ENCODE data around the gene TIFAB.

The TIFAB gene

GRCh38 chr5:135405082-135405481, 47.1 kb downstream of the TIFAB start:
- Histone ChIP-seq H3K9ac (ENCODE audit: low read depth, low read length) (no peak overlapping the region), H3K27me3 (ENCODE audit: control insufficient read depth, insufficient read depth, low read length) (peaks cover 62% of the 10 kb centered on the region), H3K36me3 (ENCODE audit: control insufficient read depth, insufficient read depth, low read length) (no peaks in the 10 kb centered on the region), H3K9me3 (ENCODE audit: control insufficient read depth, insufficient read depth, low read length) (0 out of 2 replicates have a peak, but pooled peaks cover 2% of the 10 kb centered on the region), H3K4me3 (ENCODE audit: low read depth, low read length) (no peak overlapping the region), H3K27ac (ENCODE audit: low read depth, low read length) (no peak overlapping the region), H3K4me1 (ENCODE audit: control insufficient read depth, insufficient read depth, low read length) (peaks cover 24% of the 10 kb centered on the region)

GRCh38 chr5:135402031-135402430, 50.1 kb downstream of the TIFAB start:
- H3K4me3 ChIP-seq (ENCODE audit: low read depth, low read length) = no peak overlapping the region
- no peak overlapping the region for H3K9ac ChIP-seq (ENCODE audit: low read depth, low read length)
- peaks cover 78% of the 10 kb centered on the region for H3K27me3 ChIP-seq (ENCODE audit: control insufficient read depth, insufficient read depth, low read length)
- no peaks in the 10 kb centered on the region for H3K9me3 ChIP-seq (ENCODE audit: control insufficient read depth, insufficient read depth, low read length)
- peaks cover 43% of the 10 kb centered on the region for H3K4me1 ChIP-seq (ENCODE audit: control insufficient read depth, insufficient read depth, low read length)
- H3K27ac ChIP-seq (ENCODE audit: low read depth, low read length) = no peak overlapping the region
- no peaks in the 10 kb centered on the region for H3K36me3 ChIP-seq (ENCODE audit: control insufficient read depth, insufficient read depth, low read length)

- Histone ChIP-seq H3K9ac (ENCODE audit: low read depth, low read length) (no peak overlapping the region), H3K27ac (ENCODE audit: low read depth, low read length) (no peak overlapping the region), H3K9me3 (ENCODE audit: control insufficient read depth, insufficient read depth, low read length) (no peaks in the 10 kb centered on the region), H3K36me3 (ENCODE audit: control insufficient read depth, insufficient read depth, low read length) (no peaks in the 10 kb centered on the region), H3K27me3 (ENCODE audit: control insufficient read depth, insufficient read depth, low read length) (peaks cover 83% of the 10 kb centered on the region), H3K4me3 (ENCODE audit: low read depth, low read length) (peak overlapping the region; percentile 78; the same call in 1 of the 2 replicates), H3K4me1 (ENCODE audit: control insufficient read depth, insufficient read depth, low read length) (peaks cover 46% of the 10 kb centered on the region)
Observed at GRCh38 chr5:135400866-135401265, 51.3 kb downstream of the TIFAB start.

- H3K36me3 ChIP-seq (ENCODE audit: control insufficient read depth, insufficient read depth, low read length) = no peaks in the 10 kb centered on the region
- H3K9me3 ChIP-seq (ENCODE audit: control insufficient read depth, insufficient read depth, low read length) = no peaks in the 10 kb centered on the region
- H3K27ac ChIP-seq (ENCODE audit: low read depth, low read length) = peak overlapping the region; percentile 94
- no peak overlapping the region for H3K9ac ChIP-seq (ENCODE audit: low read depth, low read length)
- peaks cover 46% of the 10 kb centered on the region for H3K4me1 ChIP-seq (ENCODE audit: control insufficient read depth, insufficient read depth, low read length)
- peaks cover 84% of the 10 kb centered on the region for H3K27me3 ChIP-seq (ENCODE audit: control insufficient read depth, insufficient read depth, low read length)
- H3K4me3 ChIP-seq (ENCODE audit: low read depth, low read length) = peak overlapping the region; percentile 78
Observed at GRCh38 chr5:135399794-135400542, 52.2 kb downstream of the TIFAB start.

GRCh38 chr5:135398855-135399793, 53.0 kb downstream of the TIFAB start, which contains the start of gene MACROH2A1:
Gene MACROH2A1, minus strand, starts transcription at chr5:135399231. Its CDS starts 10,138 bp downstream, at chr5:135389093.
- H3K4me3 ChIP-seq (ENCODE audit: low read depth, low read length) = peak within 1 kb of the TSS; percentile 78
- H3K36me3 ChIP-seq (ENCODE audit: control insufficient read depth, insufficient read depth, low read length) = no peaks in the 10 kb centered on the region
- H3K27me3 ChIP-seq (ENCODE audit: control insufficient read depth, insufficient read depth, low read length) = peaks cover 84% of the 10 kb centered on the region
- H3K27ac ChIP-seq (ENCODE audit: low read depth, low read length) = peak within 1 kb of the TSS; percentile 94
- peak within 1 kb of the TSS; percentile 59; the same call in 1 of the 2 replicates for H3K9ac ChIP-seq (ENCODE audit: low read depth, low read length)
- no peaks in the 10 kb centered on the region for H3K9me3 ChIP-seq (ENCODE audit: control insufficient read depth, insufficient read depth, low read length)
- peaks cover 46% of the 10 kb centered on the region for H3K4me1 ChIP-seq (ENCODE audit: control insufficient read depth, insufficient read depth, low read length)

- Histone ChIP-seq H3K36me3 (ENCODE audit: control insufficient read depth, insufficient read depth, low read length) (no peaks in the 10 kb centered on the region), H3K27ac (ENCODE audit: low read depth, low read length) (peak overlapping the region; percentile 94), H3K9ac (ENCODE audit: low read depth, low read length) (peak overlapping the region; percentile 52; the same call in 1 of the 2 replicates), H3K27me3 (ENCODE audit: control insufficient read depth, insufficient read depth, low read length) (peaks cover 76% of the 10 kb centered on the region), H3K9me3 (ENCODE audit: control insufficient read depth, insufficient read depth, low read length) (no peaks in the 10 kb centered on the region), H3K4me1 (ENCODE audit: control insufficient read depth, insufficient read depth, low read length) (peaks cover 41% of the 10 kb centered on the region), H3K4me3 (ENCODE audit: low read depth, low read length) (peak overlapping the region; percentile 78)
Observed at GRCh38 chr5:135398160-135398854, 53.8 kb downstream of the TIFAB start.
